Measurements from ENCODE around the gene MXI1.

- no peak for TF ChIP-seq POLR2AphosphoS5 (IDR thresholded peaks at IDR 0.05; ENCODE audit: borderline replicate concordance, low read depth, low read length)
- TF ChIP-seq EZH2 (IDR thresholded peaks at IDR 0.05): no peak
- no peak for TF ChIP-seq FOXP2 (optimal IDR thresholded peaks at IDR 0.05; ENCODE audit: control extremely low read depth, extremely low read length, insufficient read depth)
Measured at GRCh38 chr10:110277591-110277990, 70.2 kb downstream of the MXI1 start.

Measured in SK-N-MC (cell line).